HG03575 (cell line): ENCODE data around the gene PDE4D.

Experiments used
- ATAC-seq: cut with Tn5 transposase; IDR thresholded peaks from one replicate; pipeline ENCODE4 v1.9.1; 2021; ENCODE audit not compliant: unreplicated experiment, insufficient number of reproducible peaks, low FRiP score; ENCODE audit errors: extremely low read depth

Gene PDE4D

DNA sequence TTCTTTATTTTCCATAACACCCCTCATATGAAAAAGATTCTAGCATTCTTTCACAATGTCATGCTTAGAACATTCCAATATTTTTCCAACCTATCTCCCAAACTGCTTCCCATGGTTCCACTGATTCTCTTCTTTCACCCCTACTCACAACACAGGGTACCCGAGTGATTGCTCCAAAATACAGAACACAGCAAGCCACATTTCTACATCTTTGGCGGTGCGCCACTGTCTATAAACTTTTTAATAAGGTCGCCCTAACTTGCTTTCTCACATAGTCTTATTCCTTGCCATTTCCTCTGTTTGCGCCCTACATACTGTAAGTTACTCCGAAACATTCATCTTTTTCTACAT, 793.6 kb downstream of the PDE4D start:
- ATAC-seq: no peak

DNA sequence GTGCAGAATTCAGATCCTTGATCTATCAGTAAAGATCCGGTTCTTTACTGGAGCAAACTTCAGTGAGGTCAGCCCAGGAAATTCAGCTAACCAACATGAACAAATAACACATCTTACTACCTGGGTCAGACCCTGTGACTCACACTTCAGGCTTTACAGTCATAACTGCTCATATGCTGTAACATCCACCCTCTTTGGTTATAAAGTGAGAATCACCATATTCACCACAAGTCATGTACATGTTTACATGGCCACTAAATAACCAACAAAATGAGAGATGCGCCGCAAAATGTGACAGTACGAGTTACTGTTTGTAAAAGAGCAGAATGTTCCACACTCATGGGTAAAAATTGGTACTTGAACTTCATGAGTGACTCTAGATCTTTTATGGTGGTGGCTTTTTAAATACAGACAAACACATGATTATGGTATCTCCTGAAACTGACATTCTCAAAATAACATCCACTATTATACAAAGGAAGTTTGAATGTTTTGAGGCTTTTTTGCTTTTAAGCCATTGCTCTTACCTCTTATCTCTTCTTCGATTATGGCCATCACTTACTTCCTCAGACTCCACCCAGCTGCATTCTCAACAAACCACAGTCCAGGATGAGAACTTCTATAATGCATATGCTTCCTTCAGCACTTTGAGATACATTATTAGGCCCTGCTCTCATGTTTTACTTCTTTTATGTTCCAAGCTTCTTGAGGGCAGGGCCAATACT, 794.1 kb downstream of the PDE4D start:
- no peak for ATAC-seq

DNA sequence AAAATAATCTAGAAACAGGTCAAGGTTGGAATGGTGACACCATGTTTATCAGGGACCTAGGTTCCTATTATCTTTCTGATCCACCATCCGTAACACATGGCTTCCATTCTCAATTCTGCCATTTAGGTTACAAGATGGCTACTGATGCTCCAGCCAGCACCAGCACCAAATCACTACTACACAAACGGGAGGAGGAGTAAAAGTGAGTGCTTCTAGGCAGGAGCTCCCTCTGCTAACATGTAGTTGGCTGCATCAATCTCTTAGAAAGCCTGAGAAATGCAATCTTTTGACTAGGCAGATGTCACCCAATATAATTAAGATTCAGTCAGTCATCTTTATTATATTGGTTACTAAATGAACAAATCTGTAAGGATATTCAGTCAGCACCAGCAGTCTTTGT, 794.8 kb downstream of the PDE4D start:
- ATAC-seq: no peak

DNA sequence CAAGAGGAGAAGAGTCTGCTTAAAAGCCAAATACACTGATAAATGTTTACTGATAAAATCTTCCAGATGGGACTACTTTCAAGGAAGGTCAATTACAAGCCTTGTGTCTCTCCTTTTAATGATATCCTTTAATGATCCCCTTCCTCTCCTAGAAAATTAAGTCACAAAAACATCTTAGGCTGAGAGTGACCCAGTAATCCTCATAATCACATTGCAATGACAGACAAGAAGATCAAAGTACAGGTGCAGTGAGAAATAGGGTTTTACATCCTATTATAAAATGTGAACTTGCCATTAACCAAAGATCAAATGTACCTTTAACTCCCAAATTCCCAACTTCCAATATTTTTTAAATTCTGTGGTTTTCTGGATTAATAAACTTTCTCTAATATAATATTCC, 795.8 kb downstream of the PDE4D start:
- ATAC-seq: no peak

DNA sequence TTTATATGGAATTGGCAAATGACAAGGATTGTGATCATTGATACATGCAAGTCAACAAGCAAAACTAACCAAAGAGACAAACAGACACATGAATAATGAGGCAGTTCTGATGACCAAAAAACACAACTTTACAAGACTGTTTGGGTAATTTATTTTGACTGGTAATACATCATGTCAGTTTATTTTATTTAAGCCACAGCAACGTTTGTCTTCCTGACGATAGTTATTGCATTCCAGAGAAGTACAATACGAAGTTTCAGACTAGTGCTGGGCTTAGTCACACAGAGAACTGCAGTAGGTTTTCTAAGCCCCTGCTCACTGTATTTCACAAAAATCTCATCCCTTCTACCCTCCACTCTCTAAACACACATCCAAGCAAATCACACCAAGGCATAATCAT, 796.4 kb downstream of the PDE4D start:
- ATAC-seq: no peak

DNA sequence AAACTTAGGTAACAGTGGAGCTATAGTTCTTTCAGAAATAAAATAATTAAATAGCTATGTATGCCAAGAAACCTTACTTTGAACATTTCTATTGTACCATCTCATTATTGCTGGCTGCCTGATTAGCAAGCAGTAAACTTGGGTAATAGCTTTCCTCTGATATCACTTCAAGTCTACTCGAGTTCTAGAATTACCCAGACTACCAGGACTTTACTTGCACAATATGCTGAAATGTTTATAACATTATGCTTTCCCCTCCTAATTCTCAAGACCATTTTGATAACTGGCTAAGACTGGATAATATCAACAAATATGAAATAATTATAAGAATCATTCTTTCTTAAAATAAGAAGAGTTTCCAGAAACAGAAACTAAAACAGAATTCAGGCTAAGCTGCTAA, 798.0 kb downstream of the PDE4D start:
- no peak for ATAC-seq

DNA sequence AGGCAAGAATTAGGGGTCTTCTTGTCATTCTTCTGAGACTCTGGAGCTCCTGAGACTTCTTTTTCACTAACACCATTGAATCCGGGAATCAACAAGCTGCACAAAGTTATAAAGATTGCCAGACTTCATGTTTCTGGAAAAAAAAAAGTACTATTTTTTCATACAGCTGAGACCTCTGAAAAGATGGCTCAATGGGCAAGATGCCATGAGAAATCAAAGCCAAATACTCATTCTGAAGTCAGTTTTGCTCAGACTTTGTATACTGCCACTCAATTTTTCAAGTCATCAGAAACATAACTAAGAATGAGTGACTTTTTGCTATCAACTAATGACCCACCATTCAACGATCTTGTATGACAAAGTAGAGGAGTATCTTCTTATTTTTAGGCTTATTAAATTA, 798.7 kb downstream of the PDE4D start:
- no peak for ATAC-seq

DNA sequence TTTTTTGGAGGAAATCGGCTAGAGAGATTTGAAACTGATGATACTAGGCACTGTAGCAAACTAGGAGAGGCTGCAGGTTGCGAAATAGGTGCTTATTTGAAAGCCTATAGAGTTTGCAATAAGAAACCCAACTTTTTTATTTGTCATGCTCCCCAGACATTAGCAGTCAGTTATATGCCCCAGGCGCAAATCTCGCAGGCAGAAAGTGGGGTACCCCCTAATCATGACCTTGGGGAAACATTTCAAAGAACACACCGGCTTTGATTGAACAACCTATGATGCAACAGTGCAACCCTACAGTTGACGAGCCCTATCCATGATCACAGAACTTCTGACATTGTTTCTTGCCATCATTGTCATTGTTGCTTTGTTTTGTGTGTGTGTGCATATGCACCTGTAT, 800.2 kb downstream of the PDE4D start:
- no peak for ATAC-seq

DNA sequence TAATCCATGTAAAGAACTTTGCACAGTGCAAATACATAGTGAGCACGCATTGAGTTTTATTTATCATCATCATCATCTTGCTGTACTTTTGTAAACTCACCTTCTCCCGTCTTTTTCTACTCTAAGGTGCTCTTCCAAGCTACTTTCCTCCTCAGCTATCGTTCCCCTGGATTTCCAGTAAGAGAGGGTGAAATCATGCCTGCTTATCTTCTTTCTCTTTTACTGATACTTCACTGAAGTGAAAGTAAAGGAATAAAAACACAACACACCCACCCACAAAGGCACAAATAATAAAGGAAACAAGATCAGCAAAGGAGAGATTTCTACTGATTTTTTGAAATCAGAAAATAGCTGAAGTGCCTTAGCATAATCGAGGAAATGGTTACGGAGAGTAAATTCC, 800.8 kb downstream of the PDE4D start:
- no peak for ATAC-seq

DNA sequence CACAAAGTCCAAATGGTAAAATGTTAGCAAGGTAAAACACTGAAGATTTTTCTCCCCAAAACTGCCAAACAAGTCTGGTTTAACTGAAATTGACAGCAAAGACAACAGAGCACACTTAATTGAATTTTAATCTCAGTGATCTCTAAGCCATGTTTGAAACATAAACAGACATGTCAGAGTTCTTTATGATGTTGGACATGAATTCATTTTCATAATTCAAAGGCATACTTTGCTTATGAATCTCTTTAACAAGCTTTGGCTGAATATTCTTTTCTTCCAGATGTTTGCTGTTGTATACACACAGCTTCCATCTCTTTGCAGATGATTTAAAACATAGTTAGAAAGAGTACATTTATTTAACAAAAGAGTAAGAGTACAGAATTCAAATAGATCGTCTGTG, 801.6 kb downstream of the PDE4D start:
- ATAC-seq: no peak

DNA sequence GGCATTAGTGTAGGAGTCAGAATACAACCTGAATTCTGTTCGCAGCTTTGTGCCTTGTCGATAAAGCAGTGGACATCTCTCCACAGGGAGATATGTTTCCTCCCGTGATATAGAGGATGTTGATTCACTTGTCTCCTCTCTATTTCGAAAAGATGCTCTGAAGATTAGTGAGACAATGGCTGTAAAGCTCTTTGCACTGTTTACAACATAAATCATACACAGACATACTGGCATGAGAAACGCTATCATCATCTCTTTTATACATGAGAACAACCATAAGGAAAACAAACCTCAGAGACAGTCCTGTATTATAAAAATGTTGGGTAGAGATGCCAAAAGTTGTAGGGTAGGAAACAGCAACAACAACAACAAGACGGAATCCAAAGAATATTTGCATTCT, 803.2 kb downstream of the PDE4D start:
- no peak for ATAC-seq

DNA sequence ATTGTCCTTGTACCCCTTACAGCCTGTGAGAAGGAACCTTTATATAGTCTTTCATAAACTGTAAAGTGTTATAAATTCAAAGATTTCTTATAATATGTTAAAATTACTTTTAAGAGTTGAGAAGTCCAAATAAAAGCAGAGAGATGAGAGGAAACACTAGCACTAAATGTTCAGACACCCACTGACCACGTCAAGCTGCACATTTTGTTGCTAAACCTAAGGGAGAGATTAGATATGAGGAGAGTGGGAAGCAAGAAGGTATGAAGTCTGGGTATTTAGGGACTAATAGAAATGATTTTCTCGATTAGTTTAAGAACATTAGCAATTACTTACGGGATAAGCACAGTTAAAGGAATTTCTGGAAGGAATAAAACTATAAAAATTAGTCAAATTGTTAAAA, 803.8 kb downstream of the PDE4D start:
- no peak for ATAC-seq

DNA sequence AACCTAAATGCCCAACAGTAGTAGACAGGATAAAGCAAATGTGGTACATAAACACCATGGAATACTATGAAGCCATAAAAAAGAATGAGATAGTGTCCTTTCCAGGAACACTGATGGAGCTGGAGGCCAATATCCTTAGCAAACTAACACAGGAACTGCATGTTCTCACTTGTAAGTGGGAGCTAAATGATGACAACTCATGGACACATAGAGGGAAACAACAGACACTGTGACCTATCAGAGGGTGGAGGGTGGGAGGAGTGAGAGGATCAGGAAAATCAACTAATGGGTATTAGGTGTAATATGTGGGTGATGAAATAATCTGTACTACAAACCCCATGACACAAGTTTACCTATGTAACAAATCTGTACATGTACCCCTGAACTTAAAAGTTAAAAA, 805.0 kb downstream of the PDE4D start:
- ATAC-seq: no peak

DNA sequence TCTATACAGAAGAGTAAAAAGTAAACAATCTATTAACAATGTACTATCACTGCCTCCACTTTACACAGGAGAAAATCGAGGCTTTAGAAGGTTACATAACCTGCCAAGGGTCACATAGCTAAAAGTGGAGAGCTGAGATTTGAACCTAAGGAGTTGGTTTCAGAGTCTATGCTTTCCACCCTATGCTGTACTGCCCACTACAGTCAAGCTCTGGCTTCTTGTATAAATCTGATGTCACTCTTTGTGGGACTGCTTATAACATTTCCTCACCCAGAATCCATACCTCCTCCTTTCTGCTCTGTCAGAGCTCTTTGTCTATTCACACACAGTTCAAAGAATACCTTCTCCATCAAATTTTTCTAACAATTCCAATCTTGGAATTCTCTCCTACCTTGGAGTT, 807.5 kb downstream of the PDE4D start:
- ATAC-seq: no peak

DNA sequence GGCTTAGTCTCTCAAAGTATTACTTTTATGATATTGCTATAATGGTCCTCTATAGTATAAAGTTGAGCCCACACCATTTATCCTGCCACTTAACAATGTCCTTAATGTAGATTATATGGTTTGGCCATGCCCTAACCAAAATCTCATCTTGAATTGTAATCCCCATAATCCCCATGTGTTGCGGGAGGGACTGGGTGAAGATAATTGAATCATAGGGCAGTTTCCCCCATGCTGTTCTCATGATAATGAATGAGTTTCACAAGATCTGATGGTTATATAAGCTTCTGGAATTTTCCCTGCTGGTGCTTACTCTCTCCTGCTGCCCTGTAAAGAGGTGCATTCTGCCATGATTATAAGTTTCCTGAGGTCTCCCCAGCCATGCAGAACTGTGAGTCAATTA, 811.8 kb downstream of the PDE4D start:
- ATAC-seq: no peak

DNA sequence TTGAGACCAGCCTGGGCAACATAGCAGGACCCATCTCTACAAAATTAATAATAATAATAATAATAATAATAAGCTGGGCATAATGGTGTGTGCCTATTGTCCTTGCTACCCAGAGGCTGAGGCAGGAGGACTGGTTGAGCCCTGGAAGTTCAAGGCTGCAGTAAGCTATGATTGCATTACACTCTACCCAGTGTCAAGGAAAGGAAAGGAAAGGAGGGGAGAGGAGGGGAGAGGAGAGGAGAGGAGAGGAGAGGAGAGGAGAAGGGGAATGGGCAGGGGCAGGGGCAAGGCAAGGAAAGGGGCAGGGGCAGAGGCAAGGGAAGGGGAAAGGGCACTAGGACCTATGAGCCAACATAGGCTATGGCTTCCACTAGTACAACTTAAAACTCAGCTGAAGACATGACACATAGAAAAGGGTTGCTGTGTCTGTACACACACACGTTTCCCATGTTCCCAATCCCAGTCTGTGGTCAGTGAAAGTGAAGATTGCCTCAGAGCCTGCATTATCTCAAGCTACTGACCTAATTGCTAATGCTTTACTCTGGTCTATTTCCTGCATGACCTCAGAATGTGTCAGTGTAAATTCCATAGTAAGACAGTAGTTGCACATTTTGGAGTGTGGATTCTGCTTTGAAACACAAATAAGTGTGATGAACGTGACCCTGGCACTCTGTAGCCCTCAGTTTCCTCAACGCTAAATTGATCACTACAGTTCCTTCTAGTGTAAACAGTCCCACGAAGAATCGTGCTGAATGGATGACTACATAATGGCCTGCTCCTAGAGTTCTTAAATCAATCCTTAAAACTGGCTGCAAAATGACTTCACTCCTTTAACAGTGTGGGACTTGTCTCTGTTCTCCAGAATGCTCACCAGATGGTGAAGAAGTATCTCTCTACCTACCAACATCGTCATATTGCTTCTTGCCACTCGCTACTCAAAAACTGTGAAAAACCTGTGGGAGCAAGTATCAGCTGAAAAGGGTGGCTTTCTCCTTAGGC, 813.6 kb downstream of the PDE4D start:
- no peak for ATAC-seq

DNA sequence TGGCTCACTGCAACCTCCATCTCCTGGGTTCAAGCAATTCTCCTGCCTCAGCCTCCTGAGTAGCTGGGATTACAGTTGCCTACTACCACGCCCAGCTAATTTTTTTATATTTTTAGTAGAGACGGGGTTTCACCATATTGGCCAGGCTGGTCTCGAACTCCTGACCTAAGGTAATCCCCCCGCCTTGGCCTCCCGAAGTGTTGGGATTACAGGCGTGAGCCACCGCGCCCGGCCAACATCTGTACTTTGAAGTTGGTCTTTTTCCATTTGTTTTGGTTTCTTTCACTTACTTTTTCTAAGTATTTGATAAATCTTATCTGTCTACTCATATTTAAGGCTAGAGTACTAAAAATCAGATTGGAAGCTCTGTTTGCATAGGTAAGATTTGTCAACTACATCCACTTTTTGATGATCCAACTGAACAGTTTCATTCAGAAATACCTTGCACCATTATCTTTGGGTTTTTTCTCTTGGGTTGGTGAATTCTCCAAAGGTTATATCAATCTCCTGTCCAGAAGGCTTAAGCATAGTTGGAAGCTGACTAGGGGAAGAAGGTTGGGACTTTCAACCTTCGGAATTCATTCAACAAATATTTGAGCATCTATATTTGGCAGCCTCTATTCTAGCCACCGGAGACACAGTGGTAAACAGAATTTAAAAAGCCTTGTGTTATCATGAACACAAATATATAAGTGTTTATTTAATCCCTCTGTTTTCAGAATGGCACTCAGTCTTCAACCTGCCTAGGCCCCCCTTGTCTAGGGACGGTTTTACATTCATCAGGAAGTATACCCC, 821.6 kb downstream of the PDE4D start:
- ATAC-seq: no peak

DNA sequence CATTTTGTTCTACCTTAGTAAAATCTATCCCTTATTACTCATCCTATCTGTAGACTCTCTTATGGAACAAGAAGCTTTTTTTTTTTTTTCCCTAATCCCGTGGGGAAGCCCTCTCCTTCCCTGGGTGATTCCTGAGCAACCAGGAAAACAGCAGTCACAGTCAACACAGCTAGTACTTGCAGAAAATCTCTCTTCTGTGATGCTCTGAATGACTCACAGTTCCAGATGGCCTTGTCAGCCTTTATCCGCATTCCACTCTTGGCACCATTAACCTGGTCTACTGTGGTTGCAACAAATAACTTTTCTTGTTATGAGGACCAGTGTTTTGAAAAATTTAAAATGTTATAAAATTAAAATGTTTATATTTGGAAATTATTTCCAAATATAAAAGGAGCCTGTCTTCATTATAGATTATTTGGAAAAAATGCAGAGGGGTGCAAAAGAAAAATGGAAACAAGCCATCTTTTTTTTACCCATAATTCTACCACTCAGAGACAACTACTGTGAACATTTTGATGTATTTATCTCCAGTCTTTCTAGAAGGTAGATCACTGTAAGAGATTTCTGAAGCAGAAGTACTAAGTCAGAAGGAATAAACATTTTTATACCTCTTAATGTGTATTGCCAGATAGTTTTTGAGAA, 824.0 kb downstream of the PDE4D start:
- no peak for ATAC-seq

DNA sequence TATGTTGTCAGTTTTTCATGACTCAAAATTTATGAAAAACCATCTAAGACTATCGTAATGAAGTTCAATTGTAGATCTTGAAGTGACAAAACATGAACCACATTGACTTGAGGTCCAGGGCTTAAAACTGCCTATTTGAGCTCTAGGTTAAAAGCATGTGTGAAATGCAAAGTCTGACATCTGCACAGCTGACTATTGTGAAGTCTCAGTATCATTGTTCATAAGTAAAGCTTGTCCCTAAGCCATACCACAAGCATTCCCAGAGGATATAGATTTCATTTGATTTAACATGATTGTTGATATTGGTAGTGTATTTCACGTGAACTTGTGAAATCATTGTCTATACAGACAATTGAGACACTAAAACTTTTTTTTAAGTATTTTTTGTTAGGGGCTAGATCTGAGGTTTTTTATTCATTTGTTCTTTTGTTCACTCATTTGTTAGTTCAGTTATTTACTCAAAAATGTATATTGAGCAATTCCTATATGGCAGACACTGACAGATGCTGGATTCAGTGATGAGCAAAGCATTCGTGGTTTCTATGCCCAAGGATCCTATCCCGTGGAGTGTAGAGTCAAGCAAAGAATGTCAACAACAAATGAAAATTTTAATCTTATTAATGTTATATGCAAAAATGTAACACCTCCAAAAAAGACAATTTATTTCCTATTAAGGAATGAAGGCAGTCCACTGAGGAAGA, 825.4 kb downstream of the PDE4D start:
- ATAC-seq: no peak
